Esophagus mucosa (tissue), 1 donor: Measurements from ENCODE around the gene VGLL1. TPM values are rescaled to one million over a fixed set of nuclear protein-coding genes. Genes with fewer than 3 reads are reported as not detected.

Experiments
- ATAC-seq: fragments of 200-7000 bp; cut with Tn5 transposase; one replicate; pipeline ENCODE4 v1.9.1; 2020
- total RNA-seq: library from RNA; stranded (reverse); gene quantifications from one replicate; pipeline ENCODE4 v1.2.4, GENCODE V29; 2023
- donor health status: DM: yes; HTN: yes; CAD: no.

VGLL1 gene, protein sequence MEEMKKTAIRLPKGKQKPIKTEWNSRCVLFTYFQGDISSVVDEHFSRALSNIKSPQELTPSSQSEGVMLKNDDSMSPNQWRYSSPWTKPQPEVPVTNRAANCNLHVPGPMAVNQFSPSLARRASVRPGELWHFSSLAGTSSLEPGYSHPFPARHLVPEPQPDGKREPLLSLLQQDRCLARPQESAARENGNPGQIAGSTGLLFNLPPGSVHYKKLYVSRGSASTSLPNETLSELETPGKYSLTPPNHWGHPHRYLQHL
- 0.36 TPM for total RNA-seq

DNA sequence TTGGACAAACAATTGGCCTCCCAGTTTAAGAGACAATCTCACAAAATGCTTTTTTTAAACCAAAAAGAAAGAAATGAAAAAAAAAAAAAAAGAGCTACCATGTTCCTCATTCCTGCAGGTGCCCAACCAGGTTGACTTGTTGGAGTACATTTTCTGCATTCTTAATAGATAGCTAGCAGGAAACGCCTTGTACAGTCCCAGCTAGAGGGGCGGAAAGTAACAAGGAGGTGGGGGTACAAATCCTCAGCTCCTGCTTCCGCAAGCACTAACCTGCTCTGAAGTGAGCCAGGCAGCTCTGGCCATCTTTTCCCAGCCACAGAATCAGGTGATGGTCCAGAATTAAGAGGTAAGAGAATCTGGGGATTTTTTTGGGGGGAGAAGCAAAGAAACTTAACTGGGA is at the start of gene VGLL1:
Gene VGLL1 (plus strand): TSS at position 265 of the 400 bp plus-strand sequence. CDS start 3,806 bp downstream, outside the sequence.
- no peak for ATAC-seq

DNA sequence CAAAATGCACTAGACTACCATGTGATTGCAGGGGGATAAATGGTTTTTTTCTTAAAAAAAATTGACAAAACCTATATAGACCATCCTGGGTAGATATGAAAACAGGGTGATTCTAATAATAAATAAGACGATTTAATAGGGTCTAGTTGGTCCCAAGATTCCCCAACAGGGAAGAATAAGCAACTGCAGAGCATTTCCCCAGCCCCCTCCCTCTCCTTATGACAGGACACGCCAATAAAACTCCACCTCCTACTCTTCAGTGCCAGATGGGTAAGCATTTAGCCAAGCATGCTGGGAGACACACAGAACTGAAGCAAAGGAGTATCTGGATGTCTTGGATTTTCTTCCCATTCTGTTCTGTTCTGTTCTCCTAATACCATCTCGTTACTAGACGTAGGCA is 44.4 kb upstream of the VGLL1 start, which contains the start of gene BRS3:
Gene BRS3 (plus strand): TSS at position 301 of the 400 bp plus-strand sequence. CDS start 168 bp downstream, outside the sequence.
- no peak for ATAC-seq

DNA sequence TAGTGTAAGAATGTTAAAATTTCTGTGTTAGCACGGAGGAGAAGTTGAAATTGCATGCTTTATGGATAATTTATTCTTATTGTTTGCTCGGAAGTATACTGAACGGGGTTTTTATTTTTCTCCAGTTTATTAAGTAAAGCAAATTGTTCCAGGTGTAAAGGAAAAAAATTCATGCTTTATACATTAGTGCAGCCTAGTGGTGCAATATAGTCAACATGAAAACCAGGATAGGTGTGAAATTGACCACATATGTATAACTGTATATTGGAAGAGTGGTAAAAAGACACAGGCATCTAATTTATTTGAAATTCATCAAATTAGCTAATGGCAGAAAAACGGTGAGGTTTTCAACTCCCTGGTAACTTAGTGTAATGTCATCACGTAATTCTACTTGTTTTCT is 43.3 kb upstream of the VGLL1 start:
- ATAC-seq, result no peak

DNA sequence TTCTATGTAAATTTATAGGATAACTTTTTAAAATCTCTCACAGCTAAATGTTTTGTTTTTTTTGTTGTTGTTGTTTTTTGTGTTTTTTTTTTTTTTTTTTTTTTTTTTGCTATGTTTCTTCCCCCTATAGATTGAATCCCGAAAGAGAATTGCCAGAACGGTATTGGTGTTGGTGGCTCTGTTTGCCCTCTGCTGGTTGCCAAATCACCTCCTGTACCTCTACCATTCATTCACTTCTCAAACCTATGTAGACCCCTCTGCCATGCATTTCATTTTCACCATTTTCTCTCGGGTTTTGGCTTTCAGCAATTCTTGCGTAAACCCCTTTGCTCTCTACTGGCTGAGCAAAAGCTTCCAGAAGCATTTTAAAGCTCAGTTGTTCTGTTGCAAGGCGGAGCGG is 40.2 kb upstream of the VGLL1 start:
- no peak for ATAC-seq

DNA sequence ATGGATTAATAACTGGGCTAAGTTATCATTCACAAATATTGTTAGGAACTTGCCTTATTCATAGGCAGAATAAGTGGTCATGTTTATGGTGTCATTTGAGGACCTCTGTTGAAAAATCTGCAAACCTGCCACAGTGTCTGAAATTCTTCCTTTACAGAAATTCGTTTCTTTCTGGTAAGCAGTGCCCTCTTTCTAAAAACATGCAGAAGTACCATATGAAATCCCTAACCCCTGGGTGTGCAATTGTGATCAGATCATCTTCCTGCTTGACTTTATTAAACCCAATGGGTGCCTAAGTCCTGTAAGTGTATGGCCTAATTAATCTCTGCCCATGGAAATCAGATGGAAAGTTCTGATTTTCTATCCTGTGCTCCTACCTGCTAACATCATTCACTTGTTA is 39.0 kb upstream of the VGLL1 start:
- no peak for ATAC-seq

DNA sequence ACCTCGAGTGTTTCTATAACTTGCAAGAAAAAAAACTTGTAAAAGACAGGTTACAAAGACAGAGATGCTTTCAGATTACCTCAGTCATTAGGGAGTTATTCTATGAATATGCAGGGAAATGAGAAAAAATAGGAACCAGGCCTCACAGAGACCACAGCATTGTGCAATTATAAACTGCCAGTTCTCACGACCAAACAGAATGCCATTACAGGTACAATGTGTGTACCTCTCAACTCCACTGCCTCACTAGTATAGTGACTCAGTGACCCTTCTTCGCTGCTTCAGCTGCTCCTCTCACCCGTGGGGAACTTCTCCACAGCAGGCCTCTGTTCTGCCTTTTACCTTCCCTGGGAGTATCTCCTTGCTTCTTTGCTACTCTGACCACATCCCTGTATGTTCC is 37.0 kb upstream of the VGLL1 start:
- no peak for ATAC-seq

DNA sequence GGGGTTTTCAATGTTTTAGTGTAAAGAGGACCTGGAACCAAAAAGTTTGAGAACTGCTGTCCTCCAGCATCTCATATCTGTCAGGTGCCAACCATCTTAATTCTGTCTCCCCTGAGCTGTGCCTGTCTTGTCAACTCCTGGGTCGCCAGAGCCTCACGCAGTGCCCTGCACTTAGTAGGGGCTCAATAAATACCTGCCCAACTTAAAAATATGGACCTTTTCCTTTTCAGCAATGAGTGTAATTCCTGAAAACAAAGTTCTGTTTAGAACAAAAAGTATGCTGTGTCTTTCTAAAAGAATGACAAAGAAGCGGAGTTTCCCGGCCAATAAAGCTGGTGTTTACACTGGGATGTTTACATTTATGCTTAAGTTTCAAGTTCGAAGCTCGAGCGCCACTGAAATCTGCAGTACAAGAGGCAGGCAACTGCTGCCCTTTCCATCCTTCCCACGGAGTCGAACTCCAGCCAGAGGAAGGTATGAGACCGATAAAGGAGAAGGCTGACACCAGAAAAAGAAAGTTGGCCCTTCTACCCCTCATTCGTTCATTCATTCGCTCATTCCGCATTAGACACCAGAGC is 35.7 kb upstream of the VGLL1 start:
- ATAC-seq, result no peak

DNA sequence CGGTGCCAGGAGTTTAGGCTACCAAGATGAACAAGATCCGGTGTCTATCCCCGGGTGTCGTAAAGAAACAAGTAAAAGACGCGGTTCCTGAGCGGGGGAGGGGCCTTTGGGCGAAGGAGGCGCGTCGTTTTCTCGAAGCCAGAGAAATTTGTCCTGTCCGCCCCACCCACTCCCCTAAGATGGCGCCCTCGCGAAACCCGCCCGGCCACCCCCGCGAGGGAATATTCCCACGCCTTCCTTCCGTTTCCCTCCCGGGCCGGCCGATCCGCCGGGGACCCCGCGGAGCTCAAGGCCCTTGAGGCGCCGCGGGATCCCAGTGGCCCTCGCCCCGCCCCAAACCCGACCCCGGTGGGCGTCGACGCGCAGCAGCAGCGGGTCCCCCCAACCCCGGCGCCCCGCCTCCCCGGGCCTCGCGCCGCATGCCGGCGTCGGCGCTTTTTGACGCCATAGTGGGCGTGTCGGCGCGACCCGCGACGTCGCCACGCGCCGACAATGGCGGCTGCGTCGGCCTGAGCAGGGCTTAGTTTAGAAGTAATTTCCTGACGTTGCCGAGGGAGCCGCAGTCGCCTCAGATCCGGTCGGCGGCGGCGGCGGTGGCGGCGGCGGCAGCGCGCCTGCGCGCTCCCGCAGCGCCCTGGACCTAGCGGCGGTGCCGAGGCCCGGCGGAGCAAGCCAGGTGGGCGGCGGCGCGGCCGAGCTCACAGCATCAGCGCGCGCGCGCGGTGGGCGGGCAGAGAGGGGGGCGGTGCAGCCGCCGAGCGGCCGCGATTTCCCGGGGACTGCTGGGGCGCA is 35.1 kb upstream of the VGLL1 start:
- peak; percentile 92 for ATAC-seq

DNA sequence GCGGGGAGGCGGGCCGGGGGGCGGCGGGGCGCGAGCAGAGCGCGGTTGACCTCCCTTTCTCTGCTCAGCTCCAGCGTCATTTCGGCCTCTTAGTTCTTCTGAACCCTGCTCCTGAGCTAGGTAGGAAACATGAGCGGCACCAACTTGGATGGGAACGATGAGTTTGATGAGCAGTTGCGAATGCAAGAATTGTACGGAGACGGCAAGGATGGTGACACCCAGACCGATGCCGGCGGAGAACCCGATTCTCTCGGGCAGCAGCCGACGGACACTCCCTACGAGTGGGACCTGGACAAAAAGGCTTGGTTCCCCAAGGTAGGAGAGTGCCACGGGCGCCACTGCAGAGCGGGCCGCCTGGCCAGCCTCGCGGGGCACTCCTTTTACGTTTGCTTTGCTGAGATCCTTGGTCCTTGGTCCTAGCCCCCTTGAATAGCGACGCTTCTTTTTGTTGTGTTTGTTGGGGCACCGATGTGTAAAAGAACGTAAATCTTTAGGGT is 34.4 kb upstream of the VGLL1 start, which contains the start of gene HTATSF1:
Gene HTATSF1 (plus strand): TSS at position 37 of the 497 bp plus-strand sequence. CDS start 93 bp downstream, at position 130.
- peak; percentile 2 for ATAC-seq

DNA sequence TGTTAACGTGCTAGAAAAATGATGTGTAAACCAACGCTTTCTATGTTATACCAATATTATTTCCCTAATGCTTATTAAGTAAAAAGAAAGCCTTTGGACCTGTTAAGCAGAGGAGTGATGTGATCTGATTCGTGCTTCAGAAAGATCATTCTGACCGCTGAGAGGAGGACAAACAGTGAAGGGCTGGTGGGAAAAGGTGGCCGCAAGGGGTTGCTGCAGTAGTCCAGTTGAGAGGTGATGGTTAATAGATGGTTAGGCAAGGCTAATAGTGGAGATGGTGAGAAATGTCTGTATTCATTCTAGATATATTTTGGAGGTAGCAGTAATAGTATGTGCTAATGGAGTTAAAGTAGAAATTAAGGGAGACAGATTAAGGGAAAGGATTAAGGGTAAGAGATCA is 12.9 kb upstream of the VGLL1 start:
- no peak for ATAC-seq

DNA sequence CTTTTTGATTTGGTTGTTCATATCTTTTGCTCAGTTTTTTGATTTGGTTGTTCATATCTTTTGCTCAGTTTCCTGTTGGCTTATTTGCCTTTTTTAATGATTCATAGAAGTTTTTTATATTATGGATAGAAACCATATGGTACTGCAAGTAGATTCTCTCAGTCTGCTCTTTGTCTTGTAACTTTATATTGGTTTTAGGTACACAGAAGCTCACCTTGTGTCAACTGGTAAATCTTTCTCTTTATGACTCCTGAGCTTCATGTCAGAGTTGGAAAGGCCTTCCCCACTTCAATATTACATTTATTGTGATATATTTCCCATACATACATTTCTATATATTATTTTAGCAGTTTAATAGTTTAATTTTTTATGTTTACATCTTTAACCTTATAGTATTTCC is 8.2 kb upstream of the VGLL1 start:
- no peak for ATAC-seq

DNA sequence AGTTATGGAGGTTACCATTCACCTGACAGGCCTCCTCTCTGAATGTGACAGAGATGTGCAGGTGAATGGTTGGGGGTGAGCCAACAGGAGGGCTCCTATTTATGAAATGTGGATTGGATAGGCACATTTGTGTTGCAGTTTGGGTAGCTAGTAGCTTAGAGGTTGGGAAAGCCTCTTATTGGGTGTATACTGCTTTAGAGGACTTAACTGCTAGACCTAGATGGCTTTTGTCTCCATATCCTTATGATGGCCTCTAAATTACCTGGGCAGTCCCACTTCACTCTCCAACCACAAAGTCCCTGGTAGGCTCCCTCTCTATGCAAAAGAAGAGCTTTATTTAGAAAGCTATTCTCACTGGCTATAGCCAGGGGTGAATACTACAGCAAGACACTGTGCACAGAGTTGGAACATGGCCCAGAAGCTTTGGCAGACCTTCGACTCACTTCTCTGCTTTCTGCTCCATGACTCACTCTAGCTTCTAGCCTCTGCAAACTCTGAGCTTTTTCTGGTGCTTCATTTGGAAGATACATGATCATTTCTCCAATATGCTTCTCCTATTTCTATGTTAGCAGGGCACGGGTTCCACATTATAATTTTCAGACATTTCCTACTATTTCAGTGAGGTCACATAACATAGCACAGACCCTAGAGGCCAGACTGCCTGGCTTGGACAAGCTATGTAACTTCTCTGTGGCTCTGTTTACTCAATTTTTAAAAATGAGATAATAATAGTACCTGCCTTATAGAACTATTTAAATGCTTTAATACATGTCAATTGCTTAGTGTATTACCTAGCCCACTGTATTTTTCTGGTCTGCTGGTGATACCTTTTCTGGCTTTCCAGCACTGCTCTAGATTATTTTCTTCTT is 6.0 kb upstream of the VGLL1 start:
- peak; percentile 81 for ATAC-seq

DNA sequence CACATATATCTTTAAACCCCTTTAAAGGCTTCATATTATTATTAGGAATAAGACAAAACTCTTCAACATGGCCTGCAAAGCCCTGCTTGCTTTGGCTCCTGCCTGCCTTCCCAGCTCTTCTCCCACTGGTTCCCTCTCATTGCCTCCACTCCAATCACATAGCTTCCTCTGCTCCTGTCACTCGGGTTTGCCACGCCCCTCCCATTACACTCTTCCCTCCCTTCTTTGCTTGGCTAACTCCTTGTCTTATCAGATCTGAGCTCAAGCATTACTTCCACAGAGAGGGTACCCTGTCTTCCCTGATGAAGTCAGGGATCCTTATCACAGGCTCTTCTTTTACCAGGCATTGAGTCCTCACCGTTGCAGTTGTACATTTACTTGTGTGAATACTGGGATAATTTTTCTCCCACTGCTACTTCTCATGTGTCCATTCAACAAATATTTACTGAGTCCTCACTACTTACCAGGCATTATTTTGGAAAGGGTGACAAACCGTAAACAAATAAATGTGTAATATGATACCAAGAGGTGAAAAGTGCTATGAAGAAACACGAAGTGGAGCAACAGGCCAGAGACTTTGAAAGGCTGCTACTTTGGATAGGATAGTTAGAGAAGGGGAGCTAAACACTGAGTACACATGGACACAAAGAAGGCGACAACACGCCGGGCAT is 3.2 kb upstream of the VGLL1 start:
- no peak for ATAC-seq

DNA sequence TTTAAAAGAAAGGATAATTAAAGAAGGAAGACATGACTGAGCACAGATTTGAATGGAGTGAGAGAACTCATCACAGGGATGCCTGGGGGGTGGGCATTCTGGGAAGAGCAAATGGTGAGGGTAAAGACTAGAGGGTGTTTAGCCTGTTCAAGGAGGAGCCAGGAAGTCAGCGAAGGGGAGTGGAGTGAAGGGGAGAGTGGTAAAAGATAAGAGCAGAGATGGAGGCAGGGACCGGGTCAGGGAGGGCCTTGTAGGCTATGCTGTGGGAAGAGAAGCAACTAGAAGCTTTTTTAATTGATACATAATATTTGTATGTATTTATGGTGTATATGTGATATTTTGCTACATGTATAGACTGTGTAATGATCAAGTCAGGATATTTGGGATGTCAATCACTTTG is 2.2 kb upstream of the VGLL1 start:
- no peak for ATAC-seq

DNA sequence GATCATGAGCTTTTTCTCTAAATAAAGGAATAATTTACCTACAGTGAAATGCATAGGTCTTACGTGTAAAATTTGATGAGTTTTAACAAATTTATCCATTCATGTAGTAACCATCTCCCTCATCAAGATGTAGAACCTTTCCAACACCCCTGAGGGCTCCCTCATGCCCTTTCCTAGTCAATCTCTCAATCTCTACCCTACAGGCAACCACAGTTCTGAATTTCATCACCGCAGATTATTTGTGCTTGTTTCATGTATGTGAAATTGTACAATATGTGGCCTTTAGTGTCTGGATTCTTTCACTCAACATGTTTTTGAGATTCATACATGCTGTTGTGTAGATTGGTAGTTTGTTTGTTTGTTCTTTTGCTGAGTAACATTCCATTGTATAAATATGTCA is 2.1 kb downstream of the VGLL1 start:
- ATAC-seq, result no peak

DNA sequence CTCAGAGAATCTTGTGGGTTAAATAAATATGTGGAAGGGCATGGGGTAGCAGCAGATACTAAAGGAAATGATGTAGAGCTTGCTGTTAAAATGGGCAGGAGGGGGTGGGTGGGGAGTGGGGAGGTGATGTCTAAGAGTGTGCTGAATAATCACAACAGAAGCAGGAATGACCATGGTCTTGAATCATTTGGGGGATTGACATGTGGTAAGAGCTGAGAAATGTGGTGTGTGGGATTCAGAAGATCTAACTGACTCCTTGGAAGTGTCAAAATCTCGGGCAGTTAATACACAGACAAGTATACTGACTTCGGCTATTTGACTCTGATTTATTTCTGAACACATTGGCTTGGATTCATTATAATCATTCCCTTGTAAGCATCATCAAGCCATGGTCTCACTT is 6.8 kb downstream of the VGLL1 start:
- no peak for ATAC-seq

DNA sequence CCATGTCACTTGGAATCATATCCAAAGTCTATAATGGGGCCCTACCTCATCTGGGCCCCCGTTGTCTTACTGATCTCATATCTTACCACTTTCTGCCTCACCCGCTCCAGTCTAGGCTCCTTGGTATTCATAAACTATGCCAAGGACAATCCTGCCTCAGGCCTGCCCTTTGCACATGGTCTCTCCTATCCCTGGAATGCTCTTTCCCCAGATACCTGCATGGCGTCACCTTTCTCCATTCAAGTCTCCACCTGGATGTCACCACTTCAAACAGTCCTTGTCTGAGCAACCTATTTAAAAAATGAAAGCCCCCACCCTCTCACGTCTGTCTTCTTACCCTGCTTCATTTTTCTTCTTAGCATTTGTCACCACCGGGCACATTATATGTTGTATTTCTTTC is 8.2 kb downstream of the VGLL1 start:
- no peak for ATAC-seq

DNA sequence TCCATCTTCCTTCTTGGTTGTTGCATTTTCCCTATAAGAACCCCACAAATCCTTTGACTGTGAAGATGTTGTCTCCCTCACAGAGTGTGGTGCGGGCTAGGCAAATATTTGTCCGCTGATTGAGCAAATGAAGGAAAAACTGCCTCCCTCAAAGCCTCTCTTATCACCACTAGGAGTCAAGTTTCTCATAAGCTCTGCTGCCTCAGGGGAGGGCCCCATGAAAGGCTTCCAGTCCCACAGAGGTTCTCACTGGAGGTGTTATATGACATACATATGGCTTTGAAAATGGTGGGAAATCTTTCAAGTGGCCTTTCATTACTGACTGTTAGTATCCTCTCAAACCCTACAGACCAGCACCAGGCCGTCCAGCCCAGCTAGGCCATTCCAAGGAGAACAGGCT is 9.3 kb downstream of the VGLL1 start:
- ATAC-seq, result no peak

DNA sequence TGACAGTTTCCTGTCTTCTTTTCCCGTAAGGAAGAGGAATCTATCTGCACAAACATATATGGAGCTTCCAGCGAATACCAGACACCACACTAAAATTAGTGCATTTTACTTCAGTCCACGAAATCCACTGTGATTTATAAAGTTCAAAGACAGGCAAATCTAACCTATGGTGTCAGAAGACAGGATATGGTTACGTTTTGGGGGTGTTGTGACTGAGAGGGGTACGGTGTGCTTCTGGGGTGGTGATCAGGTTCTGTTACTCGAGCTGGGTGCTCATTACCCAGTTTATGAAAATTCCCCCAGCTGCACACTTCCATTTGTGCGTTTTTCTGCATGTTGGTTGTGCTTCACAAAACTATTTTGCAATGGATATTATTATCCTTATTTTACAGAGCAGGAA is 10.3 kb downstream of the VGLL1 start:
- no peak for ATAC-seq

DNA sequence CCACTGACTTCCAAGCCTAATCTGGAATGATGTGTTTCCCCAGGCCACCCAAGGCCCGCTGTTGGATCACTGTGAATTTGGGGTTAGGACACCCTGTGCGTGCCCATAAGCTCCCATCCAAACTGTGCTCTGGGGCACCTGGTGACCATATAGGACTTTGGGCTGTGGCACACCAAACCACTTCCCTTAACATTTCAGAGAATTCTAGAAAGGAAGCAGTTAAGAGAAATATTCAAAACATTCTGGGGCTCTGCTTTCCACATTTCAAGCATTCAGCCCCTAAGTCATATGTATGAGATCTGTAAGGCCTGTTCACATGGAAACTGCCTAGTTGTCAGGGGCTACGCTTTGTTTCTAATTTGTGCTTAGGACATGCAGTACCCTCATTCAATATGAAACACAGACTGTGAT is 14.4 kb downstream of the VGLL1 start:
- ATAC-seq, result no peak

DNA sequence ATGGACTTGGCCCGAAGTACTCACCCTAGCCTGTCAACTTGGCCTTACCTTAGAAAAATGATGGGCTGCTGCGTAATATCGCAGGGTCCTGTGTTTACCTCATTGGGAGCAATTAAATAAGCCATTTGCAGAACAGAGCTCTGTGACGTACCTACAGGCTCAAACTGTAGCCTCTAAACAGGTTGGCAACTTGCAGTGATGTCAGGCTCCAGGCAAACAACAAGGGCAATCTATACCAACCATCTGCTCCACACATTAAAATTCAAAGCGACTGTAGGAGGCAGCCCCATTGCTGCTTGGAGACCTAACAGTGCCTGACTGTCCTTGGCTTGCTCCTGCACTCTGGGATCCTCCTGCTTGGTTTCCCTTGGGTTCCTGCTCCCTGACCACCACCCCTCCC is 17.2 kb downstream of the VGLL1 start:
- ATAC-seq, result no peak

DNA sequence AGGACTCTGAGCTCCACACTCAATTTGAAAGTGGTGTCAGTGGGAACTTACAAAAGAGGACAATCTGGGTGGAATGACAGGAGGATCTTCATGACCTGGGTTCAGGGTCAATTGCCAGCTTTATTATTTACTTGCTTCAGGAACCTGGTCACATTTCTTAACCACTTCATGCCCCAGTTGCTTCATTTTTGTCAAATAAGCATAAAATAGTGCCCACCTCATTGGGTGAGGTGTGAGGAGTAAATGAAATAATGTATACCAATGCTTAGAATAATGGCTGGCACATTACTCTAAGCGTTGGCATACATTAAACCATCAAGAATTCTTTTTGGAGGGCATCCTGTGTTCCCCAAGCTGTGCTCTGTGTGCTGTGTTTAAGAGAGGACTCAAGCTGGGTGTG is 19.4 kb downstream of the VGLL1 start:
- ATAC-seq, result no peak
